Activated CD4-positive, alpha-beta T cell treated with anti-CD3 and anti-CD28 coated beads for 24 hours (primary cell): ENCODE data around the gene SEPTIN10.
"Not testable (repeated sequence)": the region's sequence is repeated elsewhere in the genome, so short reads cannot be mapped to it uniquely, and the experiment has no call there.

Experiments
- DNase-seq, 2 donors: peaks; one replicate each; pipeline ENCODE4 v3.0.0-alpha.2; 2020; ENCODE audit warnings: low read depth in 2 of 2

The SEPTIN10 gene

GRCh38 chr2:109601783-109602182 is 12.0 kb downstream of the SEPTIN10 start:
- no peak for DNase-seq

GRCh38 chr2:109597283-109597682 is 16.5 kb downstream of the SEPTIN10 start:
- no peak for DNase-seq

GRCh38 chr2:109595644-109596043 is 18.1 kb downstream of the SEPTIN10 start:
- no peak for DNase-seq

- DNase-seq, result no peak
These were observed 19.4 kb downstream of the SEPTIN10 start for GRCh38 chr2:109594246-109594885.

GRCh38 chr2:109592905-109593304 is 20.9 kb downstream of the SEPTIN10 start:
- DNase-seq, result no peak

GRCh38 chr2:109591206-109591605 is 22.6 kb downstream of the SEPTIN10 start:
- no peak for DNase-seq

- DNase-seq, result no peak
These were observed 27.1 kb downstream of the SEPTIN10 start for GRCh38 chr2:109586687-109587086.

GRCh38 chr2:109582928-109583895 is 30.6 kb downstream of the SEPTIN10 start:
- DNase-seq, result no peak

- DNase-seq, result not testable (repeated sequence)
These were observed 36.1 kb downstream of the SEPTIN10 start for GRCh38 chr2:109577630-109578029.

- no peak for DNase-seq
These were observed 38.4 kb downstream of the SEPTIN10 start for GRCh38 chr2:109575373-109575772.

- DNase-seq, result no peak
These were observed 49.7 kb downstream of the SEPTIN10 start for GRCh38 chr2:109563980-109564550.

GRCh38 chr2:109563288-109563687 is 50.5 kb downstream of the SEPTIN10 start:
- no peak for DNase-seq

GRCh38 chr2:109562421-109562820 is 51.3 kb downstream of the SEPTIN10 start:
- no peak for DNase-seq

- no peak for DNase-seq
These were observed 53.5 kb downstream of the SEPTIN10 start for GRCh38 chr2:109560265-109560664.

- no peak for DNase-seq
These were observed 55.5 kb downstream of the SEPTIN10 start for GRCh38 chr2:109558076-109558882.

- DNase-seq, result no peak
These were observed 56.5 kb downstream of the SEPTIN10 start for GRCh38 chr2:109557309-109557708.

GRCh38 chr2:109555346-109555900 is 58.3 kb downstream of the SEPTIN10 start:
- no peak for DNase-seq

GRCh38 chr2:109554758-109555157 is 59.0 kb downstream of the SEPTIN10 start:
- no peak for DNase-seq

- no peak for DNase-seq
These were observed 64.7 kb downstream of the SEPTIN10 start for GRCh38 chr2:109549016-109549590.

- no peak for DNase-seq
These were observed 66.5 kb downstream of the SEPTIN10 start for GRCh38 chr2:109547280-109547679.
